HL-60 (cell line): ENCODE measurements around the gene MYBPC3.

ENCODE experiments used
- DNase-seq, 2 experiments: peaks; one replicate each; pipeline ENCODE4 v3.0.0-alpha.2; 2010 to 2020; ENCODE audit warnings: low read depth in 1 of 2, low spot score in 1 of 2
- H3K27ac ChIP-seq: fragments of 250-450 bp; sonication (Bioruptor Pico); replicated peaks from 2 replicates; pipeline ENCODE4 v1.5.1; 2020; ENCODE audit warnings: mild to moderate bottlenecking, moderate library complexity
- H3K27me3 ChIP-seq: fragments of 250-450 bp; sonication (Bioruptor Pico); 2 replicates; pipeline ENCODE4 v1.5.1; 2021; ENCODE audit warnings: mild to moderate bottlenecking, moderate library complexity; ENCODE audit not compliant: insufficient read depth, poor library complexity, severe bottlenecking
- H3K4me3 ChIP-seq: replicated peaks from 2 replicates; pipeline ENCODE4 v1.5.1; 2011; ENCODE audit warnings: mild to moderate bottlenecking, control low read depth, low read length; ENCODE audit not compliant: insufficient read depth
- GABPA ChIP-seq: IDR thresholded peaks from 2 replicates; pipeline ENCODE4 v1.6.1; 2012; ENCODE audit warnings: low read depth
- POLR2AphosphoS5 ChIP-seq: IDR thresholded peaks from 2 replicates; pipeline ENCODE4 v1.6.1; 2012; ENCODE audit warnings: low read depth
- SPI1 ChIP-seq: IDR thresholded peaks from 2 replicates; pipeline ENCODE4 v1.6.1; 2012; ENCODE audit warnings: low read depth, mild to moderate bottlenecking, borderline replicate concordance
- TF ChIP-seq, protein P1 (sequence below): IDR thresholded peaks from 2 replicates; pipeline ENCODE4 v1.6.1; 2012; ENCODE audit warnings: low read depth; ENCODE audit not compliant: insufficient replicate concordance
- TF ChIP-seq, protein P2 (sequence below): IDR thresholded peaks from one replicate; pipeline ENCODE4 v1.5.1; 2011; ENCODE audit warnings: low read length, control low read depth, inconsistent platforms; ENCODE audit not compliant: insufficient read depth

Gene MYBPC3

DNA sequence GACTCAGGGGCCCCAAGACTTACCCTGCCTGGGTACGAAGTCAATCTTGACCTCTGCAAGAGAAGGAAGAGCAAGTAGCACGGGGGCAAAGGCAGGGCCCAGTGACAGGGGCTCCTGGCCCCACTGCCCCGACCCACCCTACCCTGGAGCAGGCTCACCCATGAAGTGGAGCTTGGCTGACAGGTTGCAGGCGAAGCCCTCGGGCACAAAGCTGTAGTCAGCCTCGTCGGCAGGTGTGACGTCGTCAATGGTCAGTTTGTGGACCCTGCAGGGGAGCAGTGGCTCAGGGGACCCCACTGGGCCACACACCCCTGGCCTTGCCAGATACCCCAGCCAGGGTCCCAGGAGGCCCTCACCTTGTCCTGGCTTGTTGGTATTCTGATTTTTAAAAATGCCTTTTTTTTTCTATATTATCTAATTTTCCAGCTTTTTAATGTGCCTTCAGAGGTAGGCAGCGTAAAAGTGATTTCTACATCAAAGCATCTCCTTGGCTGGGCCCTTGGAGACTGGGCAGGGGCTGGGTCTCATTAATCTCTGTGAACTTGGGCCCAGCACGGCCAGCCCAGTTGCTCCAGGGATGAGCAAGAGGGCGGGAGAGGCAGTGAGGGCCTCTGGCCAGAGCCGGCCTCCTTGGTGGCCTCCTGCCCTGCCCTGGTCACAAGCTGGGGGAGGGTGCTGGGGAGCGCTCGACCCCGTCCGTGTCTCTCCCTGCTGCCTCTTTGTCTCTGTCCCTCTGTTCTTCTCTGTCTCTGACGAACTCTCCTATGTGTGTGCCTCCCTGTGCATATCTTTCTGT is 11.3 kb downstream of the MYBPC3 start:
- Histone ChIP-seq H3K27me3 (no peaks in the 10 kb centered on the region), H3K27ac (no peak overlapping the region), H3K4me3 (no peak overlapping the region)
- TF ChIP-seq SPI1 (no peak), POLR2AphosphoS5 (no peak), GABPA (no peak)
- TF ChIP-seq, protein P1, sequence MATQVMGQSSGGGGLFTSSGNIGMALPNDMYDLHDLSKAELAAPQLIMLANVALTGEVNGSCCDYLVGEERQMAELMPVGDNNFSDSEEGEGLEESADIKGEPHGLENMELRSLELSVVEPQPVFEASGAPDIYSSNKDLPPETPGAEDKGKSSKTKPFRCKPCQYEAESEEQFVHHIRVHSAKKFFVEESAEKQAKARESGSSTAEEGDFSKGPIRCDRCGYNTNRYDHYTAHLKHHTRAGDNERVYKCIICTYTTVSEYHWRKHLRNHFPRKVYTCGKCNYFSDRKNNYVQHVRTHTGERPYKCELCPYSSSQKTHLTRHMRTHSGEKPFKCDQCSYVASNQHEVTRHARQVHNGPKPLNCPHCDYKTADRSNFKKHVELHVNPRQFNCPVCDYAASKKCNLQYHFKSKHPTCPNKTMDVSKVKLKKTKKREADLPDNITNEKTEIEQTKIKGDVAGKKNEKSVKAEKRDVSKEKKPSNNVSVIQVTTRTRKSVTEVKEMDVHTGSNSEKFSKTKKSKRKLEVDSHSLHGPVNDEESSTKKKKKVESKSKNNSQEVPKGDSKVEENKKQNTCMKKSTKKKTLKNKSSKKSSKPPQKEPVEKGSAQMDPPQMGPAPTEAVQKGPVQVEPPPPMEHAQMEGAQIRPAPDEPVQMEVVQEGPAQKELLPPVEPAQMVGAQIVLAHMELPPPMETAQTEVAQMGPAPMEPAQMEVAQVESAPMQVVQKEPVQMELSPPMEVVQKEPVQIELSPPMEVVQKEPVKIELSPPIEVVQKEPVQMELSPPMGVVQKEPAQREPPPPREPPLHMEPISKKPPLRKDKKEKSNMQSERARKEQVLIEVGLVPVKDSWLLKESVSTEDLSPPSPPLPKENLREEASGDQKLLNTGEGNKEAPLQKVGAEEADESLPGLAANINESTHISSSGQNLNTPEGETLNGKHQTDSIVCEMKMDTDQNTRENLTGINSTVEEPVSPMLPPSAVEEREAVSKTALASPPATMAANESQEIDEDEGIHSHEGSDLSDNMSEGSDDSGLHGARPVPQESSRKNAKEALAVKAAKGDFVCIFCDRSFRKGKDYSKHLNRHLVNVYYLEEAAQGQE = no peak
- TF ChIP-seq, protein P2, sequence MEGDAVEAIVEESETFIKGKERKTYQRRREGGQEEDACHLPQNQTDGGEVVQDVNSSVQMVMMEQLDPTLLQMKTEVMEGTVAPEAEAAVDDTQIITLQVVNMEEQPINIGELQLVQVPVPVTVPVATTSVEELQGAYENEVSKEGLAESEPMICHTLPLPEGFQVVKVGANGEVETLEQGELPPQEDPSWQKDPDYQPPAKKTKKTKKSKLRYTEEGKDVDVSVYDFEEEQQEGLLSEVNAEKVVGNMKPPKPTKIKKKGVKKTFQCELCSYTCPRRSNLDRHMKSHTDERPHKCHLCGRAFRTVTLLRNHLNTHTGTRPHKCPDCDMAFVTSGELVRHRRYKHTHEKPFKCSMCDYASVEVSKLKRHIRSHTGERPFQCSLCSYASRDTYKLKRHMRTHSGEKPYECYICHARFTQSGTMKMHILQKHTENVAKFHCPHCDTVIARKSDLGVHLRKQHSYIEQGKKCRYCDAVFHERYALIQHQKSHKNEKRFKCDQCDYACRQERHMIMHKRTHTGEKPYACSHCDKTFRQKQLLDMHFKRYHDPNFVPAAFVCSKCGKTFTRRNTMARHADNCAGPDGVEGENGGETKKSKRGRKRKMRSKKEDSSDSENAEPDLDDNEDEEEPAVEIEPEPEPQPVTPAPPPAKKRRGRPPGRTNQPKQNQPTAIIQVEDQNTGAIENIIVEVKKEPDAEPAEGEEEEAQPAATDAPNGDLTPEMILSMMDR = no peak
- DNase-seq = no peak

DNA sequence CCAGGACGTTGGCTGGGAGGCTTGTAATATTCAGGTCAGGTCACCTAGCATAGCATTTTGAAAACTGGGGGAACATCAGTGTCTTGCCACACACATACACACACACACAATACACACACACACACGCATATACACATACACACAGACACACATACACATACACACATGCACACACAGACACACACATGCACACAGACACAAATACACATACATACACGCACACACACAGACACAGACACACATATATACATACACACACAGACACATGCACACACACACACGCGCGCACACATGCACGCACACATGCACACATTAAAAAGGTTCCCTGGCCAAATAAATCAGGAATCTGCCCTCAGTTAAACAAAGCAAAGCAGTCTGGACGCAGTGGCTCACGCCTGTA is 12.5 kb downstream of the MYBPC3 start:
- TF ChIP-seq, protein P1 = no peak
- TF ChIP-seq GABPA = no peak
- TF ChIP-seq SPI1 = no peak
- TF ChIP-seq POLR2AphosphoS5 = no peak
- Histone ChIP-seq H3K4me3 (no peak overlapping the region), H3K27me3 (no peaks in the 10 kb centered on the region), H3K27ac (no peak overlapping the region)
- no peak for DNase-seq

DNA sequence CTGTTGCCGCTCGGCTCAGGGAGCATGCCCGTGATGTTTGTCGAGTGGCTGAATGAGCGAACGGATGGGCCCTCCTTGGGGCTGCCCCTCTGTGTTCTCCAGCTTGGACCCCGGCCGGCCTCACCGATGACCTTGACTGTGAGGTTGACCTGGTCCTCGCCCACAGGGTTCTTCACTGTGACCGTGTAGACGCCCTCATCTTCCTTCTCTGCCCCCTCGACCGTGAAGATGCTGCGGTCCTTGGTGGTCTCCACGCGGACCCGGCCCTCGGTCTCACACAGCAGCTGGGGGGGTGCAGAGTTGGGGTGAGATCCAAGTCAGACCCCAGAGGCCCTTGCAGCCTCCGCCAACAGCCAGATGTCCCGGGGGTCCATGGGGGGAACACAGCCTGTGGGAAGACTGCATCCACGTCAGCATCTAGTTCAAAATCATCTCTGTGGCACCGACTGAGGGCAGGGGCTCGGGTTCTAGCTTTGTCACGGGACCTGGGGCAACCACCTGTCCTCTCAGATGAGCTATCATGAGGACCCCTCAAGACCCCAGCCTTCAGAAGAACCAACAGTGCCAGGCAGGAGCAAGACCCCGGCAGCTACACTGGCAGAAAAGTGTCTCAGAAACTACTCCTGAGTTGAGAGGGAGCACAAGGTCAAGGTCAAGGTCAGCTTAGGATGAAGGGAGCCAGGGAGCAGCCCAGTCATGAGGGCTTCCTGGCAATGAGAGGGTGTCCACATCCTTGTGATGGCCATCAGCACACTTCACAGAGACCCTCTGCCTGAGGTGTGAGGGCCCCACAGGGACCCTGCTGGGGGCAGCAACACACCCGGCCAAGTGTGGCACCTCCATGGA is 13.9 kb downstream of the MYBPC3 start:
- Histone ChIP-seq H3K27ac (no peak overlapping the region), H3K4me3 (no peak overlapping the region), H3K27me3 (no peaks in the 10 kb centered on the region)
- no peak for DNase-seq
- TF ChIP-seq, protein P2 = no peak
- TF ChIP-seq, protein P1 = no peak
- TF ChIP-seq SPI1 (no peak), GABPA (no peak), POLR2AphosphoS5 (no peak)
